Measurements from ENCODE around the gene RNF213. TPM values are rescaled to one million over a fixed set of nuclear protein-coding genes. Genes with fewer than 3 reads are reported as not detected.

The RNF213 gene
- total and polyA plus RNA-seq, 4 donors: 18.2 to 104 (median 33.5) TPM

GRCh38 chr17:80428363-80428762, 167.7 kb downstream of the RNF213 start:
- TF ChIP-seq HNF4A (conservative IDR thresholded peaks at IDR 0.05) (no peak), MAX (IDR thresholded peaks at IDR 0.05) (no peak), REST (IDR thresholded peaks at IDR 0.05) (no peak), CTCF (IDR thresholded peaks at IDR 0.05; ENCODE audit: low read depth, low read length, missing input control) (no peak), SP1 (IDR thresholded peaks at IDR 0.05) (no peak), RAD21 (IDR thresholded peaks at IDR 0.05) (no peak), TAF1 (conservative IDR thresholded peaks at IDR 0.05) (no peak), RXRA (IDR thresholded peaks at IDR 0.05) (no peak), NR2F2 (IDR thresholded peaks at IDR 0.05) (no peak), FOXA1 (IDR thresholded peaks at IDR 0.05) (no peak), GABPA (IDR thresholded peaks at IDR 0.05 in 1 of 2, conservative IDR thresholded peaks at IDR 0.05 in 1 of 2) (no peak), ATF3 (IDR thresholded peaks at IDR 0.05) (no peak), JUND (IDR thresholded peaks at IDR 0.05) (no peak), ZBTB33 (IDR thresholded peaks at IDR 0.05) (no peak)
- Histone ChIP-seq H3K4me1 (ENCODE audit: control insufficient read depth in 4 of 4, insufficient read depth in 4 of 4, low read length in 3 of 4) (peaks cover 0 to 3% (median under 1%) of the 10 kb centered on the region in 4 donors), H3K36me3 (ENCODE audit: control insufficient read depth in 4 of 4, insufficient read depth in 3 of 4, low read depth in 1 of 4, low read length in 3 of 4) (peaks cover 0 to 2% (median 0%) of the 10 kb centered on the region in 4 donors), H3K27ac (ENCODE audit: low read depth in 1 of 2, low read length in 2 of 2) (no peak overlapping the region), H3K4me3 (ENCODE audit: low read depth in 1 of 3, low read length in 3 of 3) (no peak overlapping the region), H3K27me3 (ENCODE audit: control insufficient read depth in 4 of 4, insufficient read depth in 4 of 4, low read length in 3 of 4) (no peaks in the 10 kb centered on the region), H3K9me3 (ENCODE audit: control insufficient read depth in 4 of 4, low read length in 3 of 4) (no peaks in the 10 kb centered on the region), H3K9ac (ENCODE audit: low read depth in 1 of 2, low read length in 2 of 2) (no peak overlapping the region)
- 92% methylated on average over 12 of the region's 12 CpGs for WGBS
- DNase-seq (ENCODE audit: low spot score): no peak

- no peak for DNase-seq (ENCODE audit: low spot score)
- no peak for TF ChIP-seq HNF4A (conservative IDR thresholded peaks at IDR 0.05)
- no peak for TF ChIP-seq REST (IDR thresholded peaks at IDR 0.05)
- no peak for TF ChIP-seq TAF1 (conservative IDR thresholded peaks at IDR 0.05)
- WGBS: 93% methylated on average over 11 of the region's 11 CpGs
These were observed 168.1 kb downstream of the RNF213 start for GRCh38 chr17:80428796-80429195.

More at GRCh38 chr17:80428796-80429195, 168.1 kb downstream of the RNF213 start:
- Histone ChIP-seq H3K9me3 (ENCODE audit: control insufficient read depth in 4 of 4, low read length in 3 of 4) (no peaks in the 10 kb centered on the region), H3K27me3 (ENCODE audit: control insufficient read depth in 4 of 4, insufficient read depth in 4 of 4, low read length in 3 of 4) (no peaks in the 10 kb centered on the region), H3K9ac (ENCODE audit: low read depth in 1 of 2, low read length in 2 of 2) (no peak overlapping the region), H3K36me3 (ENCODE audit: control insufficient read depth in 4 of 4, insufficient read depth in 3 of 4, low read depth in 1 of 4, low read length in 3 of 4) (peaks cover 0 to 2% (median 0%) of the 10 kb centered on the region in 4 donors), H3K4me3 (ENCODE audit: low read depth in 1 of 3, low read length in 3 of 3) (no peak overlapping the region), H3K4me1 (ENCODE audit: control insufficient read depth in 4 of 4, insufficient read depth in 4 of 4, low read length in 3 of 4) (peaks cover 0 to 3% (median under 1%) of the 10 kb centered on the region in 4 donors), H3K27ac (ENCODE audit: low read depth in 1 of 2, low read length in 2 of 2) (no peak overlapping the region)

Measured in liver (tissue), 9 donors.